HEK293T (cell line): ENCODE results near the gene BCL2.

ENCODE experiments used
- ARNT ChIP-seq: fragments of 450-650 bp; IDR thresholded peaks from 2 replicates; pipeline ENCODE4 v1.6.1; 2017; ENCODE audit warnings: mild to moderate bottlenecking
- CTBP1 ChIP-seq: fragments of 450-650 bp; IDR thresholded peaks from 2 replicates; pipeline ENCODE4 v1.6.1; 2016; ENCODE audit warnings: borderline replicate concordance

GRCh38 chr18:63229971-63230370 is 89.6 kb downstream of the BCL2 start:
- TF ChIP-seq ARNT (no peak), CTBP1 (no peak)
